ENCODE results near the gene CARD6. TPM values are rescaled to one million over a fixed set of nuclear protein-coding genes. Genes with fewer than 3 reads are reported as not detected.
"Not testable (repeated sequence)": the region's sequence is repeated elsewhere in the genome, so short reads cannot be mapped to it uniquely, and the experiment has no call there.

CARD6 gene
- total RNA-seq, 1 donor from 2014 or later = 34.0 TPM

GRCh38 chr5:40828690-40829661 lies 12.2 kb upstream of the CARD6 start:
- DNase-seq (ENCODE audit: low read depth in 2 of 2) = no peak

GRCh38 chr5:40829748-40830533 lies 11.2 kb upstream of the CARD6 start:
- no peak for DNase-seq (ENCODE audit: low read depth in 2 of 2)

GRCh38 chr5:40831346-40832210 lies 9.6 kb upstream of the CARD6 start:
- DNase-seq (ENCODE audit: low read depth in 2 of 2) = no peak

GRCh38 chr5:40832345-40832744 lies 8.8 kb upstream of the CARD6 start:
- no peak for DNase-seq (ENCODE audit: low read depth in 2 of 2)

- DNase-seq (ENCODE audit: low read depth in 2 of 2) = no peak
Observed at GRCh38 chr5:40833712-40834229, 7.4 kb upstream of the CARD6 start.

GRCh38 chr5:40834391-40834848 lies 6.7 kb upstream of the CARD6 start:
- DNase-seq (ENCODE audit: low read depth in 2 of 2) = peak; percentile 18 to 71

GRCh38 chr5:40834849-40835787 lies 6.0 kb upstream of the CARD6 start, which contains the start of gene RPL37:
Gene RPL37, minus strand, starts transcription at chr5:40835222. Its CDS starts 37 bp downstream, at chr5:40835185.
- DNase-seq (ENCODE audit: low read depth in 2 of 2) = peak; percentile 91 to 97

GRCh38 chr5:40838086-40838485 lies 3.1 kb upstream of the CARD6 start:
- no peak for DNase-seq (ENCODE audit: low read depth in 2 of 2)

- peak in 1 of 2 donors; percentile 60 for DNase-seq (ENCODE audit: low read depth in 2 of 2)
Observed at GRCh38 chr5:40842351-40842750, 1.2 kb downstream of the CARD6 start.

- no peak for DNase-seq (ENCODE audit: low read depth in 2 of 2)
Observed at GRCh38 chr5:40844565-40844964, 3.4 kb downstream of the CARD6 start.

GRCh38 chr5:40846371-40846770 lies 5.2 kb downstream of the CARD6 start:
- no peak for DNase-seq (ENCODE audit: low read depth in 2 of 2)

GRCh38 chr5:40847525-40847924 lies 6.4 kb downstream of the CARD6 start:
- no peak for DNase-seq (ENCODE audit: low read depth in 2 of 2)

GRCh38 chr5:40853632-40854192 lies 12.5 kb downstream of the CARD6 start:
- DNase-seq (ENCODE audit: low read depth in 2 of 2) = peak; percentile 52 to 60

GRCh38 chr5:40860711-40861110 lies 19.5 kb downstream of the CARD6 start:
- DNase-seq (ENCODE audit: low read depth in 2 of 2) = no peak

GRCh38 chr5:40865004-40865403 lies 23.8 kb downstream of the CARD6 start:
- not testable (repeated sequence) for DNase-seq (ENCODE audit: low read depth in 2 of 2)

- DNase-seq (ENCODE audit: low read depth in 2 of 2) = no peak
Observed at GRCh38 chr5:40866844-40867243, 25.7 kb downstream of the CARD6 start.

- DNase-seq (ENCODE audit: low read depth in 2 of 2) = no peak
Observed at GRCh38 chr5:40869384-40869783, 28.2 kb downstream of the CARD6 start.

GRCh38 chr5:40871177-40871576 lies 30.0 kb downstream of the CARD6 start:
- no peak for DNase-seq (ENCODE audit: low read depth in 2 of 2)

GRCh38 chr5:40872253-40872652 lies 31.1 kb downstream of the CARD6 start:
- DNase-seq (ENCODE audit: low read depth in 2 of 2) = not testable (repeated sequence)

Data from dermis microvascular lymphatic vessel endothelial cell (primary cell).